NCI-H526 treated with DMSO at 0.1 percent for 48 hours (cell line): ENCODE data around the gene RIPOR3.

ENCODE experiments used
- DNase-seq: peaks from one replicate; lab custom pipeline; 2025; lab: John Stamatoyannopoulos, UW

RIPOR3 gene

GRCh38 chr20:50589548-50590347 lies 101.6 kb downstream of the RIPOR3 start:
- no peak for DNase-seq

GRCh38 chr20:50588034-50588736 lies 103.2 kb downstream of the RIPOR3 start:
- DNase-seq = peak; percentile 40

- DNase-seq = no peak
Observed at GRCh38 chr20:50587291-50587961, 103.9 kb downstream of the RIPOR3 start.

GRCh38 chr20:50586531-50587232 lies 104.7 kb downstream of the RIPOR3 start:
- no peak for DNase-seq

- DNase-seq = no peak
Observed at GRCh38 chr20:50585678-50586077, 105.7 kb downstream of the RIPOR3 start.

GRCh38 chr20:50585214-50585613 lies 106.1 kb downstream of the RIPOR3 start:
- DNase-seq = no peak

GRCh38 chr20:50584687-50585086 lies 106.7 kb downstream of the RIPOR3 start:
- no peak for DNase-seq

GRCh38 chr20:50583442-50584150 lies 107.7 kb downstream of the RIPOR3 start:
- no peak for DNase-seq

GRCh38 chr20:50582591-50583234 lies 108.6 kb downstream of the RIPOR3 start:
- DNase-seq = no peak

- no peak for DNase-seq
Observed at GRCh38 chr20:50582092-50582491, 109.2 kb downstream of the RIPOR3 start.

- DNase-seq = no peak
Observed at GRCh38 chr20:50580842-50581544, 110.3 kb downstream of the RIPOR3 start.

GRCh38 chr20:50580016-50580747 lies 111.2 kb downstream of the RIPOR3 start:
- no peak for DNase-seq

GRCh38 chr20:50579511-50579910 lies 111.8 kb downstream of the RIPOR3 start:
- no peak for DNase-seq

- no peak for DNase-seq
Observed at GRCh38 chr20:50578778-50579165, 112.6 kb downstream of the RIPOR3 start.

GRCh38 chr20:50578061-50578777 lies 113.1 kb downstream of the RIPOR3 start:
- no peak for DNase-seq

GRCh38 chr20:50577175-50578018 lies 113.9 kb downstream of the RIPOR3 start:
- no peak for DNase-seq

GRCh38 chr20:50575865-50576720 lies 115.2 kb downstream of the RIPOR3 start:
- peak; percentile 45 for DNase-seq
